Measurements from ENCODE around the gene PXDN.

PXDN gene

GRCh38 chr2:1660656-1661640 lies 83.4 kb downstream of the PXDN start:
- TF ChIP-seq SUZ12 (IDR thresholded peaks at IDR 0.05; ENCODE audit: extremely low read depth, insufficient read depth, insufficient read length) (no peak), YY1 (IDR thresholded peaks at IDR 0.05; ENCODE audit: insufficient read depth, insufficient read length) (no peak), ZNF274 (IDR thresholded peaks at IDR 0.05; ENCODE audit: low read depth, low read length) (no peak)
- Histone ChIP-seq H3K4me3 (ENCODE audit: insufficient read length, low read depth) (no peak overlapping the region), H3K4me1 (ENCODE audit: insufficient read depth, insufficient read length) (peaks cover 2% of the 10 kb centered on the region), H3K9ac (ENCODE audit: insufficient read length, low read depth) (no peak overlapping the region), H3K27me3 (ENCODE audit: insufficient read depth, insufficient read length) (no peaks in the 10 kb centered on the region), H3K36me3 (ENCODE audit: insufficient read depth, insufficient read length, low read length) (peaks cover 71% of the 10 kb centered on the region), H3K9me3 (ENCODE audit: insufficient read depth, low read length) (no peaks in the 10 kb centered on the region)
- DNase-seq (ENCODE audit: low read depth, low spot score), result no peak

DNA sequence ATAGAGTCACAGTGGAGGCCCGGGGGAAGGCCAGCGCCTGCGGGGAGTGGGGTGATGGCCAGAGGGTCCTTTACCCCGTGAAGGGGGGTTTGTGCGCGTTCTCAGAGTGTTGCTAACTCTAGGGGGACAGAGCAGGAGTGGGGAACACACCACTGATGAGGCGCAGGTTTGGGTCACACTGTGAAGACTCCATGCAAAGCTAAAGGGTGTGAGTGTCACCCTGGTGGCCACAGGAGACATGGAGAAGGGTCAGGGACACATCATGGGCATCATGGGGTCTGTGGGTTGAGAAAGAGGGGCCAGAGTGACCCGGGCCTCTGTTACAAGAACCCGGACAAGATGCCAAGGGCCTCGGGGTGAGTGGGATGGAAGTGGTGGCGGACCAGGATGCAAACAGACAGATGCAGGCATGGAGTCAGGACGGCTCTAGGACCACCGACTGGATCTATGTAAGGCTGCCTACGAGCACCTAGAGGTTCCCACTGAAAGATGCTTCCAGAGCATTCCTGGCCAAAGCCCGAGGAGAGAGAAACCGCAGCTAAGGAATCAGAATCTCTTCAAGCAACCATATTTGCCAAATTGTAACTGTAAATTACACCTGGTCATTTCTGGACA lies 84.3 kb downstream of the PXDN start:
- TF ChIP-seq SUZ12 (IDR thresholded peaks at IDR 0.05; ENCODE audit: extremely low read depth, insufficient read depth, insufficient read length), result no peak
- TF ChIP-seq YY1 (IDR thresholded peaks at IDR 0.05; ENCODE audit: insufficient read depth, insufficient read length), result no peak
- TF ChIP-seq ZNF274 (IDR thresholded peaks at IDR 0.05; ENCODE audit: low read depth, low read length), result no peak
- Histone ChIP-seq H3K36me3 (ENCODE audit: insufficient read depth, insufficient read length, low read length) (peaks cover 62% of the 10 kb centered on the region), H3K9me3 (ENCODE audit: insufficient read depth, low read length) (no peaks in the 10 kb centered on the region), H3K4me1 (ENCODE audit: insufficient read depth, insufficient read length) (peaks cover 2% of the 10 kb centered on the region), H3K27me3 (ENCODE audit: insufficient read depth, insufficient read length) (no peaks in the 10 kb centered on the region), H3K9ac (ENCODE audit: insufficient read length, low read depth) (no peak overlapping the region), H3K4me3 (ENCODE audit: insufficient read length, low read depth) (no peak overlapping the region)
- DNase-seq (ENCODE audit: low read depth, low spot score), result no peak

DNA sequence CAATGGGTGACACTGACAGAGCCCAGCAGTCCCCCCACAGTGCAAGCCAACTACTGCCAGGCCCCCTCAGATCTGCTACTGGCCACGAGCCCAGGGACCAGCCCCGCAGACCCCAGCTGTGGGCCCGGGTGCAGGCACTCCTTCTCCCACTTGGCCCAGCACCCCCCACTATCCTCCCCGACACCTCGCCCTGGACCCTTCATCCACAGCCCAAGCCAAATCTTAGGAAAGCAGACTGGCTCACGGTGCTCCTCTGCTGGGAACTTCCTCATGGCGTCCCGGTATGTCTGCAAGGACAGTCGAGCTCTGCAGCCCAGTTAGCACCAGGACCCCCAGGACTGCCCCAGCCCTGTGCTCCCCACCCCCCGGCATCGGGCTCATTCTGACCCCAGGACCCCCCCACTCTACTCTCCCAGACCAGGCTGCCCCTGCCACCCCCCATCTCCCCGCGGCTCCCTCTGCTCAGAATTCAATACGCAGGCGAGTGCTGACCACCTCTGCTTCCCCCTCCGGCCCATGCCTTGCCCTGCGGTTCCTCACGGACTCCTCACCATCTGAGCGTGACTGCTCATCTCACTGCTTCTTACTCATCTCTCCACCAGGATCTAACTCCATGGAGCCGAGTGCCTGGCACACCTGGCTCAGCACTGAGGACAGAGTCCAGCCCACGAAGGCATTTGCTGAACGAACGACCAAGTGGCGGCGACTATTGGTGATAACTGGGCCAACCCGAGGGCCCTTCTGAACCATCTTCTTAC lies 85.7 kb downstream of the PXDN start:
- peaks cover 2% of the 10 kb centered on the region for H3K4me1 ChIP-seq (ENCODE audit: insufficient read depth, insufficient read length)
- no peak overlapping the region for H3K4me3 ChIP-seq (ENCODE audit: insufficient read length, low read depth)
- no peaks in the 10 kb centered on the region for H3K27me3 ChIP-seq (ENCODE audit: insufficient read depth, insufficient read length)
- DNase-seq (ENCODE audit: low read depth, low spot score), result no peak
- no peak for TF ChIP-seq SUZ12 (IDR thresholded peaks at IDR 0.05; ENCODE audit: extremely low read depth, insufficient read depth, insufficient read length)
- TF ChIP-seq ZNF274 (IDR thresholded peaks at IDR 0.05; ENCODE audit: low read depth, low read length), result no peak
- TF ChIP-seq YY1 (IDR thresholded peaks at IDR 0.05; ENCODE audit: insufficient read depth, insufficient read length), result no peak
- H3K9ac ChIP-seq (ENCODE audit: insufficient read length, low read depth), result peak overlapping the region; percentile 21
- no peaks in the 10 kb centered on the region for H3K9me3 ChIP-seq (ENCODE audit: insufficient read depth, low read length)
- H3K36me3 ChIP-seq (ENCODE audit: insufficient read depth, insufficient read length, low read length), result peaks cover 61% of the 10 kb centered on the region

- Histone ChIP-seq H3K4me1 (ENCODE audit: insufficient read depth, insufficient read length) (peaks cover 2% of the 10 kb centered on the region), H3K4me3 (ENCODE audit: insufficient read length, low read depth) (no peak overlapping the region), H3K9me3 (ENCODE audit: insufficient read depth, low read length) (no peaks in the 10 kb centered on the region), H3K36me3 (ENCODE audit: insufficient read depth, insufficient read length, low read length) (peaks cover 61% of the 10 kb centered on the region), H3K9ac (ENCODE audit: insufficient read length, low read depth) (no peak overlapping the region), H3K27me3 (ENCODE audit: insufficient read depth, insufficient read length) (no peaks in the 10 kb centered on the region)
- TF ChIP-seq YY1 (IDR thresholded peaks at IDR 0.05; ENCODE audit: insufficient read depth, insufficient read length) (no peak), ZNF274 (IDR thresholded peaks at IDR 0.05; ENCODE audit: low read depth, low read length) (no peak), SUZ12 (IDR thresholded peaks at IDR 0.05; ENCODE audit: extremely low read depth, insufficient read depth, insufficient read length) (no peak)
- no peak for DNase-seq (ENCODE audit: low read depth, low spot score)
Observed at GRCh38 chr2:1656961-1657841, 87.1 kb downstream of the PXDN start.

DNA sequence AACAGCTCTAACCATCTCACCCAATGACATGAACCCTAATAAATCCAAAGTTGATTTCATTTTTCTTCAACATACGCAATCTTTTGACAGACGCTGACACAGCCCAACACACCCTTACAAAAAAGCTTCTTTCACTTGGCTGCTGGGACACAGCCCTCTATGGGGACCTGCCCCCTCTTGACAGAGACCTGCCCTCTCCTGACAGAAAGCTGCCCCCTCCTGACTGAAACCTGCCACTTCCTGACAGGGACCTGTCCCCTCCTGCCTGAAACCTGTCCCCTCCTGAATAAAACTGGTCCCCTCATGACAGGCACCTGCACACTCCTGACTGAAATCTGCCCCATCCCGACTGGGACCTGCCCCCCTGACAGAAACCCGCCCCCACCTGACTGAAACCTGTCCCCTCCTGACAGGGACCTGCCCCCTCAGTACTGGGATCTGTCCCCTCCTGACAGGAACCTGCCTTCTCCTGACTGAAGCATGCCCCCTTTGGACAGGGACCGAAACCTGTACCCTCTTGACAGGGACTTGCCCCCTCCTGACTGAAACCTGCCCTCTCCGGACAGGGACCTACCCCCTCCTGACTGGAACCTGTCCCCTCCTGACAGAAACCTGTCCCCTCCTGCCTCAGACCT lies 87.9 kb downstream of the PXDN start:
- Histone ChIP-seq H3K9me3 (ENCODE audit: insufficient read depth, low read length) (no peaks in the 10 kb centered on the region), H3K36me3 (ENCODE audit: insufficient read depth, insufficient read length, low read length) (peaks cover 62% of the 10 kb centered on the region), H3K4me1 (ENCODE audit: insufficient read depth, insufficient read length) (peaks cover 2% of the 10 kb centered on the region), H3K4me3 (ENCODE audit: insufficient read length, low read depth) (no peak overlapping the region), H3K27me3 (ENCODE audit: insufficient read depth, insufficient read length) (no peaks in the 10 kb centered on the region), H3K9ac (ENCODE audit: insufficient read length, low read depth) (no peak overlapping the region)
- DNase-seq (ENCODE audit: low read depth, low spot score), result no peak
- no peak for TF ChIP-seq ZNF274 (IDR thresholded peaks at IDR 0.05; ENCODE audit: low read depth, low read length)
- no peak for TF ChIP-seq YY1 (IDR thresholded peaks at IDR 0.05; ENCODE audit: insufficient read depth, insufficient read length)
- TF ChIP-seq SUZ12 (IDR thresholded peaks at IDR 0.05; ENCODE audit: extremely low read depth, insufficient read depth, insufficient read length), result no peak

DNA sequence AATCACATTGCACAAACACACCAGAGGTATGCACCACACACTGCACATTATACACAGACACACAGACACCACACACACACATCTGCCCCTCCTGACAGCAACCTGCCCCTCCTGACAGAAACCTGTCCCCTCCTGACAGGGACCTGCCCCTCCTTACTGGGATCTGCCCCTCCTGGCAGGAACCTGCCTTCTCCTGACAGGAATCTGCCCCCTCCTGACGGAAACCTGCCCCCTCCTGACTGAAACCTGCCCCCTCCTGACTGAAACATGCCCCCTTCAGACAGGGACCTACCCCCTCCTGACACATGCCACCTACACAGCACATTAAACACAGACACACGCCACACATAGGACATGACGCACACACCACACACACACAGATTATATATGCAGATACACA lies 88.9 kb downstream of the PXDN start:
- TF ChIP-seq YY1 (IDR thresholded peaks at IDR 0.05; ENCODE audit: insufficient read depth, insufficient read length) (no peak), ZNF274 (IDR thresholded peaks at IDR 0.05; ENCODE audit: low read depth, low read length) (no peak), SUZ12 (IDR thresholded peaks at IDR 0.05; ENCODE audit: extremely low read depth, insufficient read depth, insufficient read length) (no peak)
- Histone ChIP-seq H3K4me1 (ENCODE audit: insufficient read depth, insufficient read length) (peaks cover 2% of the 10 kb centered on the region), H3K4me3 (ENCODE audit: insufficient read length, low read depth) (no peak overlapping the region), H3K27me3 (ENCODE audit: insufficient read depth, insufficient read length) (no peaks in the 10 kb centered on the region), H3K9ac (ENCODE audit: insufficient read length, low read depth) (no peak overlapping the region), H3K36me3 (ENCODE audit: insufficient read depth, insufficient read length, low read length) (peaks cover 62% of the 10 kb centered on the region), H3K9me3 (ENCODE audit: insufficient read depth, low read length) (no peaks in the 10 kb centered on the region)
- no peak for DNase-seq (ENCODE audit: low read depth, low spot score)

All from NT2/D1 (cell line).